Measurements from ENCODE around the gene SCML1.

SCML1 gene

DNA sequence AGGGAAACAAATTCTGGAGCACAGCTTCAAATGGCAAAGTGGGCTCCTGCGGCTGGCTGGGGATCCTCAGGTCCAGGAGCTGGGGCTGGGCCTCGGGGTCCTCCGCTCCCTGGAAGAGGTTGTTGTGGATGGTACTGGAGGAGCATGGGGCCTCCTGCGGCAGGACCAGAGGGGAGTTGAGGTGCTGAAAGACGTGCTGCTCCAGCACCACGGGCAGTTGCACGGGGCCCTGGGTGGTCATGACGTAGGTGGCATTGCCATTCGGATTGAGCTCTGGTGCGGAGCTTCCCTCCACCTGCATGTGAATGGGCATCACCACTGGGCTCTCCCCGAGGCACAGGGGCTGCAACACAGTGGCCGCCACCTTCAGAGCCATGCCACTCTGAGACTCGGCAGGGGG lies 64.1 kb downstream of the SCML1 start:
- DNase-seq = no peak

DNA sequence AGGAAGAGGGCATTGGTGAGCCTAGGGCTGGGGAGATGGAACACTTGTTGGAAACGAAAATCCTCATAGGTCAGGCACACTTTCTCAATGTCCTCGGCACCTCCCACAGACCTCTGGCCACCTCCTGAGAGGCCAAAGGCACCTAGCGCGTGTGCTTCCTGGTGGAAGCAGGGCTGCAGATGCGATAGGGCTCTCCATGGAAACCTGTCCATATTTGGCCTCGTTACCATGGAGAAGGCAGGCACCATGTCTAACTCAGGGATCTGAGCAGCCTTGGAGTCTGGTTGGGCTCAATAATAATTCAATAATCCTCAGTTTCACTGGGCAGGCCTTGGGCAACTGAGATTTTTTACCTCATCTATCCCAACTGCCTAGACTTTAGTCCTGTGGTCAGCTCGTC lies 65.5 kb downstream of the SCML1 start:
- no peak for DNase-seq

DNA sequence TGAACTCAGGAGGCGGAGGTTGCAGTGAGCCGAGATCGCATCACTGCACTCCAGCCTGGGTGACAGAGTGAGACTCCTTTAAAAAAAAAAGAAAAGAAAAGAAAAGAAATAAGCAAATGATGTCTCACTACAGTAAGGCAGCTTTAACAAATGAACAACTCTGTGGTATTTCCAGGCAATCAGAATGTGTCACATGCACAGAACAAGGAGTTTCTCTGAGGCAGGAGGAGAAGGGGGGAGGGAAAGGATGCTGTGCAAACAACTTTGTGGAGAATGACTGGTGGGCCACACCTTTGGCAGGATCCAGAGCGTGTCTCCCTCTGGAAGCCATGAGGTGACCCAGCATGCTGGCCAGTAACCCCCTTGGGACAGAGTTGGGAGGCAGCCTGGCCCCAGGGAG lies 66.2 kb downstream of the SCML1 start:
- no peak for DNase-seq

Measured in right hindlimb (tissue), 1 donor.